Ishikawa (cell line): Measurements from ENCODE around the gene MYH6.

Experiments
- CEBPB ChIP-seq: IDR thresholded peaks from 2 replicates; pipeline ENCODE4 v1.6.1; 2012
- EP300 ChIP-seq: IDR thresholded peaks from 2 replicates; pipeline ENCODE4 v1.6.1; 2012; ENCODE audit warnings: borderline replicate concordance
- NFIC ChIP-seq: IDR thresholded peaks from 2 replicates; pipeline ENCODE4 v1.6.1; 2012
- TAF1 ChIP-seq: IDR thresholded peaks from 2 replicates; pipeline ENCODE4 v1.6.1; 2012; ENCODE audit warnings: low read depth, mild to moderate bottlenecking
- TF ChIP-seq, protein P1 (sequence below): IDR thresholded peaks from 2 replicates; pipeline ENCODE4 v1.6.1; 2012

DNA sequence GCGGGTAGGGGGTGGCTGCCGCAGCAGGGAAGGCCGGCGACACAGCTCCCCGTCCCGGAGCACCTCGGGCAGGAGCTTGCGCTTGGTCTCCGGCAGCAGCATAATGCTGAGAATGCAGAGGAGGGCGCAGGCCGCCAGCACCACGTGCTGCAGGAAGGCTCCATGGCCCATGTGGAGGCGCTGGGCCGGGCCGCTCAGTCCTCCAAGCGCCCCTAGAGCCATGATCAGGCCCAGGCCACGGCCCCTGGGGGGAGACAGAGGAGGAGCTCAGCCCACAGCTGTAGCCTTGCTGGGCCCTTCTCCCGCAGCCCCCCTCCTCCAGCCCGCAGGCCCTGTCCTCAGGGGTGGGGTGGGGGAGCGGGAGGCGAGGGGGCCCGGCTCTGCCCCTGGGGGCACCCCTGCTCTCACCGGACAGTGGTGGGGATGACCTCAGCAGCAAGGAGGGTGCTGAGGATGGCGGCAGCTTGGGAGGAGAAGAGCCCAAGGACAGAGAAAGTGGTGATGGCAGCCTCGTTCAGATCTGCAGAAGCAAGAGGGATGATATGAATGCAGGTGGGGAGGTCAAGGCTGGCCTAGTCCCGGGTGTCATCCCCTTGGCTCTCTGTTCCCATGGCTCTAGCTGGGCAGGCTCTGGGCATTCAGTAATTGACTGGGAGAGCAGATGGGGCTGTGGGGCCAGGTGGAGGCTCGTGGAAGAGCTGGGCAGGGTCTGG is 61.2 kb downstream of the MYH6 start:
- no peak for TF ChIP-seq EP300
- TF ChIP-seq TAF1, result no peak
- no peak for TF ChIP-seq NFIC
- no peak for TF ChIP-seq CEBPB
- TF ChIP-seq, protein P1, sequence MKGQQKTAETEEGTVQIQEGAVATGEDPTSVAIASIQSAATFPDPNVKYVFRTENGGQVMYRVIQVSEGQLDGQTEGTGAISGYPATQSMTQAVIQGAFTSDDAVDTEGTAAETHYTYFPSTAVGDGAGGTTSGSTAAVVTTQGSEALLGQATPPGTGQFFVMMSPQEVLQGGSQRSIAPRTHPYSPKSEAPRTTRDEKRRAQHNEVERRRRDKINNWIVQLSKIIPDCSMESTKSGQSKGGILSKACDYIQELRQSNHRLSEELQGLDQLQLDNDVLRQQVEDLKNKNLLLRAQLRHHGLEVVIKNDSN, result no peak
